Measurements from ENCODE around the gene CALCOCO1.
"Not testable (repeated sequence)": the region's sequence is repeated elsewhere in the genome, so short reads cannot be mapped to it uniquely, and the experiment has no call there.

The CALCOCO1 gene

DNA sequence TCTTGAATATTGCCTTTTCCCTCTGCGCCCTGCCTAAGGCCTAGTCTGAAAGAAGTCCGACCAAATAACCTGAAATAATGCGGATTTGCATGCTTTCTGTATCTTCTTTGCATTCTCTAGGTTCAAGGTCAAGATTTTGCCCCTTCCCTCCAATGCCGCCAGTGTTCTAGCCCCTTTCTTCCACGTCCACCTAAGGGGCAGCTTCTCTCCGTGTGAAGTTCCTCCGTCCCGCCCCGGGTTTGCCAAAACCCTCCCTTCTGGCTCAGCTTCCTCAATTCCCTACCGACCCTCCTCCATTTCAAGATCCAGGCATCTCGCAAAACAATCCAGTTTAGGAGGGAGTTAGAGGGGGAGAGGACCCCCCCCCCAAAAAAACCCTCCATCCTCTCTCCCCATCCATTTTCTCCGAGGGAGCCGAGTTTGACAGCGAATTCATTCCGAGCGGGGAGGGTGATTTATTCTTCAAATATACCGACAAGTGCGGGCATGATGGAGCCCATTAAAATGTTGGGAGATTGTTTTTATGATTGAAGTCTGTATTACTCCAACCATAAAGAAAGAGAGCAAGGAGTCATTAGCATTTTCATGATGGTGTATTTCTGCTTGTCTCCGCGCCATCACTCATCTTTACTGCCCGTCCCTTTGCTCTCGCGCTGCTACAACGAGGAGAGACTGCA is 30.5 kb downstream of the CALCOCO1 start:
- no peak for DNase-seq (ENCODE audit: low spot score)

GRCh38 chr12:53696285-53696654 is 31.0 kb downstream of the CALCOCO1 start:
- peak; percentile 88 for DNase-seq (ENCODE audit: low spot score)

GRCh38 chr12:53695152-53696145 is 31.8 kb downstream of the CALCOCO1 start:
- no peak for DNase-seq (ENCODE audit: low spot score)

DNA sequence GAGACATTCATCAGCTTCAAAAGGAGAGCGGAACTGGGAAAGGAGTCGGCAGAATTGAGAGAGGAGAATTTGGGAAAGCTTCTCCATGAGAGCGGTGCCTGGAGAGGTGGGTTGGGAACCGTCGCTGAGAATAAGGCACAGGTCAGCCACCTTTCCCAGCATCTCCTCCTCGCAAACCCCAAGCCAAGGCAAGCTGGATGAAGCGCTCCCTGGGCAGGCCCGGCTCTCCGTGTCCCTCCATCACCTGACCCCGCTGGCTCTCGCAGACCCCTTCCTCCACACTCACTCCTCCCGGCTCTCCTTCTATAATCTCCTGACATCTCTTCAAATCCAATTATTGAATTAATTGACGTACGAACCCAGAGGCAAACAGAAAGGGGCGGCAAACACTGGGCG is 32.5 kb downstream of the CALCOCO1 start:
- DNase-seq (ENCODE audit: low spot score) = no peak

GRCh38 chr12:53688134-53688533 is 39.1 kb downstream of the CALCOCO1 start:
- no peak for DNase-seq (ENCODE audit: low spot score)

GRCh38 chr12:53686436-53686835 is 40.8 kb downstream of the CALCOCO1 start:
- no peak for DNase-seq (ENCODE audit: low spot score)

DNA sequence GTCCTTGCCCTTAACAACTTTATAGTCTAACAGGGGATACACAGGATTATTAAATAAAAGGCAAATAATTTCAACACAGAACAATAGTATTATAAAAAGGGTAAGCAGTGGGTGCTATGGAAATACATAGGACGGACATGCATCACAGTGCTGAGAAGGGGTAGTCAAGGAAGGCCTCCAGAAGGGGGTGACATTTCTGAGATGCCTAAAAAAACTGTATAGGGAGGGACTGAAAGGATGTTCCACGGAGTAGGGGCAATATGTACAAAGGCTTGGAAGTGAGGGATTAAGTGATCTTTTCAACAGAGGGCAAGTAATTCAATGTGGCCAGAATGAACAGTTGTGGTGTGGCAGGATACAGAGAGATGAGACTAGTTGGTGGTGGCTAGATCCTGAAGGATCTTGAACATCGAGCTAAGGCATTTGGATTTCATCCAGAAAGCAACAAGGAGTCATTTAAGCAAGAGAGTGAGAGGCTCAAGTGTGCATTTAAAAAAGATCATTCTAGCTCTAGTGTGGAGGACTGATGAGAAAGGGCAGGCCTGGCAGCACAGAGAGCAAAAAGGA is 42.5 kb downstream of the CALCOCO1 start:
- DNase-seq (ENCODE audit: low spot score) = no peak

- no peak for DNase-seq (ENCODE audit: low spot score)
Measured at GRCh38 chr12:53683983-53684382, 43.3 kb downstream of the CALCOCO1 start.

- DNase-seq (ENCODE audit: low spot score) = no peak
Measured at GRCh38 chr12:53683494-53683893, 43.8 kb downstream of the CALCOCO1 start.

DNA sequence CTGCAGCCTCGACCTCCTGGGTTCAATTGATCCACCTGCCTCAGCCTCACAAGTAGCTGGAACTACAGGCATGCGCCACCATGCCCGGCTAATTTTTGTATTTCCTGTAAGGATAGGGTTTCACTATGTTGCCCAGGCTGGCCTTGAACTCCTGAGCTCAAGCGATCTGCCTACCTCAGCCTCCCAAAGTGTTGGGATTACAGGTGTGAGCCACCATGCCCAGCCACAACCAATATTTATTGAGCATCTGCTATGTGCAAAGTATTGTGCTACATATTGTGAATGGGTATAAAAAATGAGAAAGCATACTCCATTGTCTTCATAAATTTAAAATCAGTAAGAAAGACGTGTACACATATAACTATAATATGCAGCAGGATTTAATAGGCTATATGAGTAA is 47.2 kb downstream of the CALCOCO1 start:
- not testable (repeated sequence) for DNase-seq (ENCODE audit: low spot score)

DNA sequence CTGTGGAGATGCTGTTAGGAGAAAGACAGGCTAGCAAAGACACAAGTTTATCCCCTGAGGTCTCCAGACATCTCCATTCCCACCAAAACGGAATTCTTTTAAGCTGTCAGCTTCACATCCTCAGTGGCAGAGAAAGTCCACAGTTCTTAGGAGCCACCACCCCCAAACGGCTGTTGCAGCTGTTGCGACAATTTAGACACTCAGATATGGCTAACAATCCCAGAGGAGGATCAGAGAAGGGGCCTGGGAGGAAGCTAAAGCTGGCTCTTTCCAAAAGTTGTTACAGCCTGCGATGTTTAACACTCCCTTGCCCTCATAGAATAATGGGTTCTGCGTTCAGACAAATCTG is 49.5 kb downstream of the CALCOCO1 start:
- no peak for DNase-seq (ENCODE audit: low spot score)

- no peak for DNase-seq (ENCODE audit: low spot score)
Measured at GRCh38 chr12:53677016-53677799, 50.0 kb downstream of the CALCOCO1 start.

- DNase-seq (ENCODE audit: low spot score) = no peak
Measured at GRCh38 chr12:53676656-53677015, 50.6 kb downstream of the CALCOCO1 start.

- peak; percentile 99 for DNase-seq (ENCODE audit: low spot score)
Measured at GRCh38 chr12:53675701-53676607, 51.3 kb downstream of the CALCOCO1 start, which contains the start of gene ATP5MC2. TSS of gene ATP5MC2 (minus strand) at chr12:53676083. CDS start at chr12:53672614, 3,469 bp downstream.

DNA sequence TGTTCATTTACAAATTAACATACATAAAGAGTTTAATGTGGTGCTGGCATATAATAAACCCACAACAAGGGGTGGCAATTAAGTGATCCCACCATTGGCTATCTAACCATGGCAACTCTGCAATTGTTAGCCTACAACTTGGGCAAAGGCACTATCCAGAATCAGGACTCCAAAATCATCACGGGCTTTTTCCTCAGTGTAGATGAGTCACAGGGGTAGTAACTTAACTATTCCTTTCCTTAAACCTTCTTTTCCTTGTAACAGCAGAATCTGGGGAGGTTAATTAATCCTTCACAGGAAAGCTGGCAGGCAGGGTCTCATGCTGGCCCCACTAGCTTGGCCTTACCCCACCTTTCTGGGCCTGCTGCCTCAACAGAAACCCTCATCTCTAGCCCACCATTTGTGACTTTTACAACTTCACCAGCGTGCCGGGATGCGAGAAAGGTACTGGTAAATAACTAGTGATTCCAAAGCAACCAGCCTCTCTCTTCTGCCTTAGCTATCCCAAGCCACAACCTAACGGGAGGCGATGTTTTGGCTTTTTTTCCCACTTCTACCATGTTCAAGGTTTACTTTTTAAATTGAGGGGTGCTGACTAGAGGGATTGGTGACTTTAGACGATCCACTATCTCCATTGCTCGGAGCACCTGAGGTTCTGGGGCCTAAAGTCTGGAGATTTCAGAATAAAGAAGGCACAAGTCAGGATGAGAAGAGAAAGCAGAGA is 52.1 kb downstream of the CALCOCO1 start:
- no peak for DNase-seq (ENCODE audit: low spot score)

DNA sequence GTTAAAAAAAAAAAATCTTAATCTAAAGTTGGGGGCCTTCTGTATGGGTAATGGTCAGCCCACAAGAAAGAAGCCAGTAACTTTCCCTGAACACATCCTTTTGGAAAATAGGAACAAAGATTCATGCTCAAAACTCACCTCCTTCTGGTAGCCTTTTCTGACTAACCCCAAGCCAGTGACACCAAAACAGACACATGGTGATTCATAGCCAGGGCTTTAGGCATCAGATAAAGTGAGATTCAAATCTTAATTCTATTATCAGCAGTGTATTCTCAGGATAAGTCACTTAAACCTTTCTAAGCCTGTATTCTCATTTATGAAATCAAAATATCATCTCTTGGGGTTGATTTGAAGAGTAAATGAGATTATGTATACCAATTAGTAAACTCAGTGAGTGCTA is 56.3 kb downstream of the CALCOCO1 start:
- DNase-seq (ENCODE audit: low spot score) = no peak

GRCh38 chr12:53670308-53670707 is 56.9 kb downstream of the CALCOCO1 start:
- DNase-seq (ENCODE audit: low spot score) = no peak

GRCh38 chr12:53667080-53667479 is 60.2 kb downstream of the CALCOCO1 start:
- DNase-seq (ENCODE audit: low spot score) = no peak

GRCh38 chr12:53664936-53665335 is 62.3 kb downstream of the CALCOCO1 start:
- no peak for DNase-seq (ENCODE audit: low spot score)

DNA sequence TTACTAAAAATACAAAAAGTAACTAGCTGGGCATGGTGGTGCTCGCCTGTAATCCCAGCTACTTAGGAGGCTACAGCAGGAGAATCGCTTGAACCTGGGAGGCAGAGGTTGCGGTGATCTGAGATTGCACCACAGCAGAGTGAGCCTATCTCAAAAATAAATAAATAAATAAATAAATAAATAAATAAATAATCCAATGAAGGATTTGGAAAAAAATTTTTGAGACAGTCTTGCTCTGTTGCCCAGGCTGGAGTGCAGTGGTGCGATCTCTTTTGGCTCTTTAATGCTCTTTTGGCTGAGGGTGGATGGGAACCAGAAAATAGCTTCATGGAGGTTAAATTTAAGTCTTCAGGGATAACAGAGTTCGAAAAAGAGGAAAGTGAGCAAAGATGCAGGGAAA is 63.1 kb downstream of the CALCOCO1 start:
- DNase-seq (ENCODE audit: low spot score) = no peak

Measured in COLO829 (cell line).